ENCODE results near the gene ANK3. TPM values are rescaled to one million over a fixed set of nuclear protein-coding genes. Genes with fewer than 3 reads are reported as not detected.

The ANK3 gene
- total and polyA plus RNA-seq, 2 donors (not counting 3 experiments of a cell fraction or from before 2014, with no cell fraction given) = 0.88 to 8.5 TPM

DNA sequence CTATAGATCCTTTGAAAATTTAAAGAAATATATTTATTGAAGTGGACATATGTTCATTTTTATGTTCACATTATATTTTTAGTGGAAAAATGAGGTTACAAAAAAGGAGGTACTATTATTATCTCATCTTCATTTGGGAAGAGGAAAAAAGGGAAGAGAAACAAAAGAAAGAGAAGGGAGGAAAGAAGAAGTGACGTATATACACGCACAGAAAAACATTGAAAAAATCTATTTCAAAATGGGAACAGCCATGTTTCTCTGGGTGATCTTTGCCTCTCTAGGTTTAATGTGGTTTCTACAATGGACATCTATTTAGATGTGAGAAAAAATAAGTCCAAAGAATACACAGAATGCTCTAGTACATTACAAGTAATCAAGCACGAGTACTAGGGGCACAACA lies 14.8 kb downstream of the ANK3 start:
- FAIRE-seq (no peak), DNase-seq (ENCODE audit: low read depth, low spot score) (no peak)
- no peak for TF ChIP-seq EZH2 (IDR thresholded peaks at IDR 0.05; ENCODE audit: borderline replicate concordance, low read depth, low read length, severe bottlenecking)
- TF ChIP-seq, protein P1, sequence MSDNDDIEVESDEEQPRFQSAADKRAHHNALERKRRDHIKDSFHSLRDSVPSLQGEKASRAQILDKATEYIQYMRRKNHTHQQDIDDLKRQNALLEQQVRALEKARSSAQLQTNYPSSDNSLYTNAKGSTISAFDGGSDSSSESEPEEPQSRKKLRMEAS (IDR thresholded peaks at IDR 0.05; ENCODE audit: insufficient read depth, insufficient read length) = no peak
- TF ChIP-seq MYC (IDR thresholded peaks at IDR 0.05; ENCODE audit: low read depth, low read length) = no peak
- TF ChIP-seq POLR2AphosphoS5 (IDR thresholded peaks at IDR 0.05; ENCODE audit: insufficient read depth, low read depth, low read length) = no peak
- TF ChIP-seq GATA2 (IDR thresholded peaks at IDR 0.05; ENCODE audit: insufficient read depth, insufficient read length, low read depth, low read length) = no peak
- TF ChIP-seq JUN (IDR thresholded peaks at IDR 0.05; ENCODE audit: borderline replicate concordance, insufficient read depth, insufficient read length, low read depth) = no peak
- TF ChIP-seq, protein P2, sequence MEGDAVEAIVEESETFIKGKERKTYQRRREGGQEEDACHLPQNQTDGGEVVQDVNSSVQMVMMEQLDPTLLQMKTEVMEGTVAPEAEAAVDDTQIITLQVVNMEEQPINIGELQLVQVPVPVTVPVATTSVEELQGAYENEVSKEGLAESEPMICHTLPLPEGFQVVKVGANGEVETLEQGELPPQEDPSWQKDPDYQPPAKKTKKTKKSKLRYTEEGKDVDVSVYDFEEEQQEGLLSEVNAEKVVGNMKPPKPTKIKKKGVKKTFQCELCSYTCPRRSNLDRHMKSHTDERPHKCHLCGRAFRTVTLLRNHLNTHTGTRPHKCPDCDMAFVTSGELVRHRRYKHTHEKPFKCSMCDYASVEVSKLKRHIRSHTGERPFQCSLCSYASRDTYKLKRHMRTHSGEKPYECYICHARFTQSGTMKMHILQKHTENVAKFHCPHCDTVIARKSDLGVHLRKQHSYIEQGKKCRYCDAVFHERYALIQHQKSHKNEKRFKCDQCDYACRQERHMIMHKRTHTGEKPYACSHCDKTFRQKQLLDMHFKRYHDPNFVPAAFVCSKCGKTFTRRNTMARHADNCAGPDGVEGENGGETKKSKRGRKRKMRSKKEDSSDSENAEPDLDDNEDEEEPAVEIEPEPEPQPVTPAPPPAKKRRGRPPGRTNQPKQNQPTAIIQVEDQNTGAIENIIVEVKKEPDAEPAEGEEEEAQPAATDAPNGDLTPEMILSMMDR (IDR thresholded peaks at IDR 0.05; ENCODE audit: extremely low read depth in 1 of 2, insufficient read depth in 1 of 2, low read depth in 1 of 2, low read length in 2 of 2) = no peak
- TF ChIP-seq FOS (IDR thresholded peaks at IDR 0.05; ENCODE audit: borderline replicate concordance, insufficient read depth, low read length) = no peak
- no peak for TF ChIP-seq POLR2A (IDR thresholded peaks at IDR 0.05; ENCODE audit: low read depth, low read length)
- Histone ChIP-seq H3K9ac (replicated peaks; ENCODE audit: extremely low read depth, insufficient read depth, low read length) (no peak overlapping the region), H3K4me1 (ENCODE audit: control insufficient read depth, extremely low read depth, insufficient read depth, low read length) (no peaks in the 10 kb centered on the region), H3K9me1 (replicated peaks; ENCODE audit: control insufficient read depth, extremely low read depth, insufficient read depth, low read length) (no peaks in the 10 kb centered on the region), H3K9me3 (replicated peaks; ENCODE audit: control insufficient read depth, insufficient read depth, low read length) (no peaks in the 10 kb centered on the region), H3K4me2 (ENCODE audit: insufficient read depth, low read length) (no peak overlapping the region), H3K27ac (ENCODE audit: insufficient read depth, low read depth, low read length) (no peak overlapping the region), H3K36me3 (ENCODE audit: control insufficient read depth in 2 of 2, extremely low read depth in 1 of 2, insufficient read depth in 2 of 2, low read length in 2 of 2) (no peaks in the 10 kb centered on the region), H4K20me1 (replicated peaks; ENCODE audit: control insufficient read depth, extremely low read depth, insufficient read depth, low read length) (no peaks in the 10 kb centered on the region), H3K27me3 (ENCODE audit: control insufficient read depth in 2 of 2, insufficient read depth in 2 of 2, low read length in 2 of 2) (no peaks in the 10 kb centered on the region), H3K79me2 (ENCODE audit: control insufficient read depth, insufficient read depth, low read length) (no peaks in the 10 kb centered on the region), H2AFZ (ENCODE audit: low read depth, low read length) (no peak overlapping the region), H3K4me3 (replicated peaks in 1 of 3; ENCODE audit: insufficient read depth in 1 of 3, low read depth in 1 of 3, low read length in 3 of 3) (no peak overlapping the region)
- intact Hi-C loops (cut with micrococcal nuclease) (no loop called here), dilution Hi-C loops (cut with MboI; ENCODE audit: extremely low pct_ligation_motif_present, low sequenced_read_pairs) (no loop called here)
- ChIA-PET POLR2A (no interaction called here), CTCF (no interaction called here)
- BruUV-seq (replicated peaks) = no TSS peak
